Measurements from ENCODE around the gene MTRF1. TPM values are rescaled to one million over a fixed set of nuclear protein-coding genes. Genes with fewer than 3 reads are reported as not detected.

MTRF1 gene
- total and polyA plus RNA-seq, 9 of the 15 experiments (the other 6 are each of a cell fraction or from before 2014, with no cell fraction given), result 12.5 to 33.7 (median 20.1) TPM

- no peak for TF ChIP-seq SNIP1 (IDR thresholded peaks at IDR 0.05; ENCODE audit: low read depth)
- TF ChIP-seq RFX7 (CRISPR knock-in tag; IDR thresholded peaks at IDR 0.05), result no peak
- no peak for TF ChIP-seq ZNF23 (CRISPR knock-in tag; IDR thresholded peaks at IDR 0.05)
- peak; percentile 66; the same call in 1 of the 2 replicates for TF ChIP-seq JUN (IDR thresholded peaks at IDR 0.05; ENCODE audit: borderline replicate concordance, low read depth, low read length)
- no peak for TF ChIP-seq JUN (CRISPR knock-in tag; IDR thresholded peaks at IDR 0.05; ENCODE audit: borderline replicate concordance)
- TF ChIP-seq GMEB1 (CRISPR knock-in tag; IDR thresholded peaks at IDR 0.05), result peak; percentile 41; the same call in 1 of the 2 replicates
- TF ChIP-seq ZNF449 (CRISPR knock-in tag; IDR thresholded peaks at IDR 0.05), result no peak
- no peak for TF ChIP-seq ZMIZ1 (IDR thresholded peaks at IDR 0.05; ENCODE audit: low read depth in 2 of 2, low read length in 2 of 2)
- no peak for TF ChIP-seq TSHZ1 (CRISPR knock-in tag; IDR thresholded peaks at IDR 0.05)
- peak; percentile 50 for TF ChIP-seq POLR2B (IDR thresholded peaks at IDR 0.05; ENCODE audit: low read depth, partially characterized antibody)
- TF ChIP-seq MXD1 (CRISPR knock-in tag; IDR thresholded peaks at IDR 0.05; ENCODE audit: borderline replicate concordance, poor library complexity, severe bottlenecking), result no peak
- TF ChIP-seq SIRT6 (IDR thresholded peaks at IDR 0.05; ENCODE audit: low read depth, low read length), result no peak
- TF ChIP-seq ELF2 (CRISPR knock-in tag; IDR thresholded peaks at IDR 0.05), result no peak
- TF ChIP-seq ERF (CRISPR knock-in tag; IDR thresholded peaks at IDR 0.05), result no peak
Observed at GRCh38 chr13:41193919-41194824, 69.2 kb downstream of the MTRF1 start, which contains the start of gene KBTBD7 (continued).
